Ammon's horn (tissue), 1 donor: Measurements from ENCODE around the gene TBC1D22B.

Experiments
- DNase-seq: peaks from one replicate; pipeline ENCODE4 v3.0.0-alpha.2; 2016; ENCODE audit warnings: low spot score

Gene TBC1D22B

DNA sequence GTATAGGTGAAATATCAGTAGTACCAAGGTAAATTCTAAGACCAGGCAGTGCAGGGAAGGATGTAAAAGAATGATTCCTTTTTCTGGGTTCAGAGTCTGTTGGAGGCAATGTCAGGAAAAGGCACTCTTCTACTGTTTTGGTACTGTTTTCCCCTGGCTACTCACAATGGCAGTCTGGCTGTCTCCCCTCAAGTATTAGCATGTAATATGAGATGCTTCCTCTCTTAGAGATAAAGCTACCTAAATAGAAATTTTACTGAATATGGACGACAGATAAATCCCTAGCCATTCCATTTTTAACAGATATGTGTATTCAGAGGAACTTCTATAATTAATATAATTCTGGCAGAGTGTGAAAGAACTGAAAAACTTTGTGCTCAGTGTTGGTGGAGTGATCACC lies 99.7 kb downstream of the TBC1D22B start:
- DNase-seq, result no peak

DNA sequence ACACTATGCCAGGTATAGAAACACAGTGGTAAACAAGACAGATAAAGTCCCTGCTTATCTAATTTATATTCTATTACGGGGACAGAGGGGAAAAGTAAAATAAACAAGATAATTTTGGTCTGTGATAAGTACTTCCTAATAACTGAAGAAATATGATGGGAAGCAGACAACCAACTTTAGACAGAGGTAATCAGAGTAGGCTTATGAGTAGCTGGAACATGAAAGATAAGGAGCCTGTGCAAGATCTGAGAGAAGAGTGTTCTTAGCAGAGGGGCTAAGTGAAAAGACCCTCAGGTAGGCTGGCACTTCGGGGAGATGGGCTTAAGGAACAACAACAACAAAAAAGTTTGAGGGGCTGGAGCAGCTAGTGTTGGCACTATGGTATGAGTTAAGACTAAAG lies 100.3 kb downstream of the TBC1D22B start:
- no peak for DNase-seq

DNA sequence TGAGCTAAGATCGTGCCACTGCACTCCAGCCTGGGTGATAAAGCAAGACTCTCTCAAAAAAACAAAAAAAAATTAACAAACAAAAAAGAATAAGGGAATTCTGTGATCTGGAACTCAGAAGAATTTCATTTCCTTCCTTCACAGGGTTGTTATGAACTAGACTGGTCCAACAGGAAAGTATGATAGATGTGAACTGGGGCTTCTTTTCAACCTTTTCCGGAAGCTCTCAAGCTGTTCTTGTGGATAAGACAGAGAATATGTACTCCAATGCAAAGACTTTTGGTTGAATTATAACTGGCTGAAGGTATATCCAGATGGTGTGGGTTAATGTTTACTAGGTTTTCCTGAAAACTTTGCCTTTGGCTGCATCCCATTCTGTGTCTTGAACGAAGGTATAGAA lies 101.5 kb downstream of the TBC1D22B start:
- DNase-seq, result no peak

DNA sequence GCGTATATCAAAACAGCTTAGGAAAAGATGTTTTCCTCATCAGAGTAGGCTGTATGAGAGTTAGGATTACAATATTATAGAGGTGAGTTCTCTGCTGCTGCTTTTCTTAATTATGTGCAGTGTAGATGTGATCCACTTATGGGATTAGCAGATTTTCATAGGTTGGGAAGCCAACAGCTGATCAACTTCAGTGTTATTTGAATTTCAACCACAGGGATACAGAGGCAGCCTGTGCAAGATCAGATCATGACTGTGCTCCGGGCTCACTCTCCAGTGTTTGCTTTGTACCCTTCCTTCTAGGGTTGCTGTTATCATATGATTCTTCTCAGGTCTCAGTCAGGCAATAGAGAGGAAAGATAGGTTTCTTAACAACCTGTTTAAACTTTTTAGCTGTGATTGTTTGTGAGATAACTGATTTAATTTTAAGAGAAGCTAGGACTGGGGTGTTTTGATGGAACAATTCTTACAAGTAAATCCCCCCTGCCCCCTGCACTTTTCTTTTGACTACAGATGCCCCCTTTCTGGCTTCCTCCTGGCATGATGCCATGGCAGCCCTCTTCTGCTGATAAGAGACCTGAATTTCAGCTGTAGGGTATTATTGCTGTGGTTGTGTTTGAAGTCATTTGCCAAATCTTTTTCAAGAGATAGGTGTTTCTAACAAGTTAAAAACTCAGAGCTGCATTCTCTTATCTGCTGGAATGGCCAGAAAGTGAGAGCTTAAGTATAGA lies 104.7 kb downstream of the TBC1D22B start:
- no peak for DNase-seq

DNA sequence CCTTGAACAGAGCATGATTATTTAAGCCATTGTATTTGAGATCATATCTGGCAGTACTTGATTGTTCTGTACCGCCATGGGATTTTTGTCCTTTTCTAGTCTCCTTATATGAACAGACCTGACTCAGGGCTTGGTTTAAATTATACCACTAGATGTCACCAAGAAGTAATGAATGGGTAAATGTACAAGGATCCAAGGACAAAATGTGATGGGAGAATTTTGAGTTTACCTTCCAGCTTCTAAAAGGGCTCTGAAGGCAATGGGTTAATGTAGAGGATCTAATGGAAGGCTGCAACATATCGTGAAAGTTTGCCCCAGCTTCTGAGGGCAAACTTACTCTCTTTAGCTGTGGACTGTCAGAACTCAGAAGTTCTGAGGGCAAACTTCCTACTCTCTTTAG lies 108.2 kb downstream of the TBC1D22B start:
- DNase-seq, result peak; percentile 41

DNA sequence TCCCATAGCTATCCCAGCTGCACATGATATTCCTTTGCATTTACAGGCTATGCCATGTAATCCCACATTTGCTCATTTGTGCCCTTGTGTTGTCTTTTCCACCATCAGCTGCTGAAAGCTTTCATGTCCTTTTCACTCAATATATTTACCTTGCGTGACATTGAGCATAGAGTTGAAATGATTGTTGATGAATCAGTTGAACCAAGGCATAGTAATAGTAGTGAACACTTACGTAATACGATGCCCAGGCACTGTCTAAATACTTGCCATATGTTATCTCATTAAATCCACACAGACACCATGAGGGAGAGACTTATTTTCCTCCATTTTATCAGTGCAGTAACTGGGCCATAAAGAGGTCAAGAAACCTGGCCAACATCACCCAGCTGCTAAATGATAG lies 109.3 kb downstream of the TBC1D22B start:
- no peak for DNase-seq

DNA sequence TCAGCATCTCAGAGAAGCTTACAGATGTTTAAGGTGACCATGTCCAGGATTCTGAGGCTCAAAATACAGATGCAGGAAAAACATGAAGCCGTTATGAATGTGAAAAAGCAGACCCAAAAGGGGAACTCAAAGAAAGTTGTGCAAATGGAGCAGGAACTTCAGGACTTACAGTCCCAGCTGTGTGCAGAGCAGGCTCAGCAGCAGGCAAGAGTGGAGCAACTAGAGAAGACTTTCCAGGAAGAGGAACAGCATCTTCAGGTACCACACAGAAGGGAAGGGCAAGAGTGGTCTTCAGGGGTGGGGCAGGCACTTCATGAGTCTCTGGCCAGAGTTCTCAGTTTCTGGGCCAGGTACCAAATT lies 111.4 kb downstream of the TBC1D22B start:
- no peak for DNase-seq

DNA sequence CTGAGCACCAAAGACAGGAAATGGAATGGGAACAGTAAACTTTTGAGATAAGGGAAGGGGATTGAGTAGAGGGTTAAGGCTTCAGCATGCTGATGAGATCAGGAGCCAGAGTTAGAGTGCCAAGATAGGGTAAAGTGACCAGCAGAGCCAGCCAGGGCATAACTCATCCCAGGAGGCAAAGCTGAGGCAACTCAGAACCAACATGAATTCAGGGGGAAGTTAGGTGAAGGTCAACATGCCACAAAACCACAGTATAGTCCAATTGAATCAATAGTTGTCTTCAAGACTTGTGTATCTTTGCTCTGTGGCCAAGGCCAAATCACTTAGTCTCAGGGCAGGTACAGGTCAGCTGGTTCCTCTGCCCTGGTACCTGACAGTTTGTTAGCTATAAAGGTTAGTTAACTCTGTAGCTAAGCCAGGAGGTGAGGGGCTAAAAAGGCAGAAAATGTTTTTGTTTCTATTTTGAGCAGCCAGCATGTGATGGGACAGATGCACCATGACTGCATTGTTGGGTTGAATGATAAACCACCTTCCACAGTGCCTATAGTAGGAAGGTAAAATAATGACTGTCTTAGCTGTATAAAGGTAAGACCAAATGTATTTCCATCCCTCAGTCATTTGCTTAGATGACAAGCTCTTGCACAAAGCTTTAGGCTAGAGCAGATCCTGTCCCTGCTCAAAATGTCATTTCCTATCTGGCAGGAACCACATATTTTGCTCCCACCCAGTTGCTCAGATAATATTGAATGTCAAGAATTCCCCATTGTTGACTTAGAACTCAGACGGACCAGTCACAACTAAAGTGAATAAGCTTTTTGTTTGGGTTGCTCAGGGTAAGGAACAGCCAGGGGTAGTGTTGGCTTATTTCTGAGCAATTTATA lies 112.0 kb downstream of the TBC1D22B start:
- DNase-seq, result peak; percentile 32

DNA sequence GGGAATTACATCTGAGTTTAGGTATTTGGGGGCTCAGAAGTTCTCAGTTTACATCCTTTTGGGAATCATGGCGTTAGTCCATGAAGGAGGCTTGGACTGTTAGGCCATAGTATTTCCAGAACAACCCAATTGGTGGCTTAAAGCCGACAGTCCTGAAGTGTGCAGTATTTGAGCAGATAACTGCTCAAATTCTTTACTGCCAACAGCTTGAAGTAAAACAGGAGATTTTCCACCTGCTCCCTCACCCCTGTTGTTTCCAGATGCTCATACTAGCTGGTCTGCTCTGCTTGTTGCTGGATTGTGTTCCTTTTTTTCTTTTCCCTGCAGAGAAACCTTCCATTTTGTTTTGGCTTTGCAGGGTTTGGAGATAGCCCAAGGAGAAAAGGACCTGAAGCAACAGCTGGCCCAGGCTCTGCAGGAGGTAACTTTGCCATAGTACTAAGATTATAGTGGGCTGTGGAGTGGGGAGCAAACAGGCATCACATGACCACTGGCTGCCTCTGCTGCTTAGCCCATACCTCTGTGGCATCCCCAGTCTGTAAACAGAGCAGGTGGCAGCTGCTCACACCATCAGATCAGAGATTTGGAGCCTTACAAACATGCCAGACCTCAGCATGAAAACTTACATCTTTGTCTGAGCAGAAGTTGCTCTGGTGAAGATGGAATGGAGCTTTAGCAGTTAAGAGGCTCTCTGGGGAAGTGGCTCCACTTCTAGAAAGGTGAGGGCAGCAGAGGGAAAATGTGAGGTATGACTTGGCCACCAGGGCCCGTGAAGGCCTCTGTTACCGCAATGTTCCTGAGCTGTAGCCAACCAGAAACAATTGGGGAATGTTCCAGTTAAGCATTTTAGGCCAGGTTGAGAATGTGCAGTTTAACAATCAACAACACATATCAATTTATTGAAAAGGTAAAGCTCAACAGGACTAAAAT lies 113.8 kb downstream of the TBC1D22B start:
- no peak for DNase-seq

DNA sequence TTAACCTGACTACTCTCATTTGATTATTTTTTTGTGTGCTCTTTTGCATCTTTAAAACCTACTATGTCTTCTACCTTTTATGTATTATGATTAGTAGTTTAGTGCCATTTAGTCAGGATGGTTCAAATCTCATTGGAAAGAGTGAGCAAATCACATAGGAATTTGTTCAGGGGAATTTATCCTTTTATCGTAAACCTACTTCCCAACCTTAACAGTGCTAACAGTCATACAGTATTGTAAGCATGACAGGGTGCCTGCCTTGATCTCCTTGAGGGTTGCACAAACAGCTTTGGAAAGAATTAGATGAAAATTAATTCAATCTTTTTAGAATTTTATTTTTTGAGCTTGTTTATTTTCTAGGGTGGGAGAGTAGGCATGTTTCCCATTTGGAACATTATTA lies 114.5 kb downstream of the TBC1D22B start:
- DNase-seq, result no peak

DNA sequence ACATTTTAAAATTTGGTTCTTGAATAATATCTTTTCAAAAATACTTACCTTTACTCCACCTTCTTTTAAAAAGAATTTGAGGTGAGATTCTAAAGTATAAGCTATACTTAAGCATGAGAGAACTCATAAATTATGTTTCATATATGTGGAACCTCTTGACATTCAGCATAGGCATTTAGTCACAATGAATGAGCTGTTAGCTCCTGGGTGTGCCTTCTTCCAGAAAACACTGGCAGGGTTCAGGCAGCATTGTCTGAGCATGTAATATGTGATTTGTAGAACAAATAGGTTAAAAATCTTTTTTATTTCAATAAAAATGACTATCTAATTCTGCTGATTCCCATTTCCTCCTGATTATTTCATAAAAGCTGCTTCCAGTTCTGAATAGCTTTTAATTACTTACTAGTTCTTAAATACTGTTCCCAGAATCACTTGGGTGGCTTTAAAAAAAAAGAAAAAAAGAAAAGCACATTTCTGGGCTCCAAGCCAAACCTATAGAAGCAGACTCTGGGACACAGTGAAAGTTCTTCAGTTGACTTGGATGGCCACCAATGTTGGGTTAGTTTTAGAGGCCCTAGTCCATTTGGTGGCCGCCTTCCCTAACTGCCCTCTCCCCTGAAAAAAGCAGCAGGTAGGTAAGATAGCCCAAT lies 116.4 kb downstream of the TBC1D22B start:
- no peak for DNase-seq

DNA sequence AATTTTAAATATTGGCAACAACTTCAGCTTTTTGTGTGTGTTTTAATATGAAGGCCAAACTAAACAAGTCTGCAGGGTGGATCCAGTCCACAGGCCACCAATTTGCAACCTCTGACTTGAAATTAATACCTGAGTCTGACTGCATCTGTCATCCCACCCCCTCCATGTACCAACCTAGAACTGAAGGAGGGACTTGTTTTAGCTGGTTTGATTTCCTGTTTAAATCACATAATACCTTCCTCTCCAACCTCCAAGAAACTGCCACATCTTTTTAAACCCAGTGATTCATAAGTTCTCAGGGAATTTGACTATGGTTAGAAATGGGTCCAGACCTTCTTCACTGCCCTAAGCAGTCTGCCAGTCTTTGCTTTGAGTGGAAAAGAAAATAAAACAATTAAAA lies 117.8 kb downstream of the TBC1D22B start:
- no peak for DNase-seq

DNA sequence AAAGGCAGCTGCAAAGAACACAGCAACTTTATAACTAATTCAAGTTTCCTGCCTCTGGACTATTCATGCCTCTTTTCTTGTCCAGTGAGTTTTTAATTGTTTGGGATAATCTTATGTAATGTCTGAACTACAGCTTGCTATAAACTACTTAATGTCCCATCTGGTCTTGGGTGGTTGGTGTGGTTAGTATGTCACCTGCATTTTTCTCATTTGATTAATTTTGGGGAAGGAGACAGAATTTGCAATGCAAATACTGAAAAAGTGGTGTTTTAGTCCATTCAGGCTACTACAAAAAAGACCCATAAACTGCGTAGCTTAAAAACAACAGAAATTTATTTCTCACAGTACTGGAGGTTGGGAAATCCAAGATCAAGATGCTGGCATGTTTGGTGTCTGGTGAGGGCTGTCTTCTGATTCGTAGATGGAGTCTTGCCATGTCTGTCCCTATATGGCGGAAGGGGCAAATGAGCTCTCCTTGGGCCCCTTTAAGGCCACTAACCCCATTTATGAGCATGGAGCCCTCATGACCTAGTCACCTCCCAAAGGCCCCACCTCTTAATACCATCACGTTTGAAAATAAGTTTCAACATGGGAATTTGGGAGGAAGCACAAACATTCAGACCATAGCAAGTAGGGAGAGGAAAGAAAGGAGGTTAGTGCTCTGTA lies 118.6 kb downstream of the TBC1D22B start:
- DNase-seq, result no peak

DNA sequence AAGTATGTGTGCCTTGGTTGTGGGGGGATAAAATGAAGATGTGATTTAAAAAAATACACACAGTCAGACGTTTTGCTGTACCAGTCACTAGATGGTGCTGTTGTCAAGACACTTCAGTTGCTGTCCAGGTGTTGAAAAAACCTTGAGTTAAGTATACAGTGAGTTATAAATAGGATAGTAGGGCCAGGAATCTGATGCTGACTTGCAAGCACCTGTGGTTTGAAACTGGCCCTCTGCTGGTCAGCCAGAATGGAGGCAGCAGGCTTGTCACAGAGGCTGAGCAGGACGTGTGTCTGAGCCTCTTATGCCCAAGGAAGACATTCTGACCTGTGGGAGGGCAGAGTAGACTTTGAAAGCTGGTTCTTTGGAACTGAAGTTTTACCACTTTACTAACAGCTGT lies 124.0 kb downstream of the TBC1D22B start:
- DNase-seq, result peak; percentile 65
